Dermis microvascular lymphatic vessel endothelial cell (primary cell): ENCODE measurements around the gene FRAT2. TPM values are rescaled to one million over a fixed set of nuclear protein-coding genes. Genes with fewer than 3 reads are reported as not detected.
"Not testable (repeated sequence)": the region's sequence is repeated elsewhere in the genome, so short reads cannot be mapped to it uniquely, and the experiment has no call there.

ENCODE experiments used
- DNase-seq, 2 donors: peaks; one replicate each; pipeline versions ENCODE4 v3.0.0 to v3.0.0-alpha.2; 2010; ENCODE audit warnings: low read depth in 2 of 2
- total RNA-seq: library from RNA; depleted of rRNA; stranded (reverse); fragments of >200 nt; gene quantifications from 2 replicates; pipeline ENCODE4 v1.2.1, GENCODE V29; 2014

FRAT2 gene
- total RNA-seq, 1 donor from 2014 or later, result 10.1 TPM

DNA sequence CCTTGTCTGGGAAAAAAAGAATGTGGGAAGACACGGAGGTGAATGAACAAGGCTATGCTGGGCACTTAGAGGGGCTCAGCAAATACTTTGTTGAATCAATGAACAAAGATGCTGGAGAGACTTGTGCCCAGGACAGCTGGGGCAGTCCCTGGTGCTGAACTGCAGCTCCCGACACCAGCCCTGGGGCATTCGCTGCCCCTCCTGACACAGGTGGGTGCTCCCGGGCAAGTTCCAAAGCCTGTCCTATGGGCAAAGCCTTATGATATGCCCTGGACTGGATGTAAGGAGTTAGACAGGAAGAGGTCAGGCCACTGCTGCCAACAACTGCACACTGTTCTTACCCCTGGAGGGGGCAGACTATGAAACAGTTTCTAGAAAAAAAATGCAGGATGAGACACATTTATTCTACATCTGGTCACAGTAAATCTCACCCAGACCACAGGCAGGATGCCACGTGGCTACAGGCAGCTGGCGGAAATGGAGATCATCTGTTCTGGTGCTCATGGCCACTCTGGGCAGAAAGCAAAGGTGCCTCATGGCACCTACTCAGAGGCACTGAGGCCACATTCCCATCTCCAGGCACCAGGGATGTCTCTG, 21.9 kb upstream of the FRAT2 start:
- peak in 1 of 2 donors; percentile 33 for DNase-seq

DNA sequence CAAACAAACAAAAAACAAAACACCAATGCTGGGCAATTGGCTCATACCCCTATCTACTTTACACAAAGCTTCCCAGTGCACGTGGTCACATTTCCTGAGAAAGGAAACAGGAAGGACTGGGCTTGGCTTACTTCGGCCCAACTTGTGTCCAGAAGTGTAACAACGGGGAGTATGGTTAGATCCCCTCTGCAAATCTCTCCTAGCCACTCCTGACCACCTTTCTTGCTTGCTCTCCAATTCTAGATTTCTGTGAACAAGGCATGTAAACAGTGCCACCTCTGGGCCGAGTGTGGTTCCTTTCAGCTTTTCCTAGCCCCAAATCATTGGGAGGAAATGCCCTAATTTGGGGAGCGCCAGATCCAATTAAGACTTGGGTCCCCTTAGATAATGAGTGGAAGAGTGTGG, 21.0 kb upstream of the FRAT2 start:
- peak; percentile 71 to 81 for DNase-seq

DNA sequence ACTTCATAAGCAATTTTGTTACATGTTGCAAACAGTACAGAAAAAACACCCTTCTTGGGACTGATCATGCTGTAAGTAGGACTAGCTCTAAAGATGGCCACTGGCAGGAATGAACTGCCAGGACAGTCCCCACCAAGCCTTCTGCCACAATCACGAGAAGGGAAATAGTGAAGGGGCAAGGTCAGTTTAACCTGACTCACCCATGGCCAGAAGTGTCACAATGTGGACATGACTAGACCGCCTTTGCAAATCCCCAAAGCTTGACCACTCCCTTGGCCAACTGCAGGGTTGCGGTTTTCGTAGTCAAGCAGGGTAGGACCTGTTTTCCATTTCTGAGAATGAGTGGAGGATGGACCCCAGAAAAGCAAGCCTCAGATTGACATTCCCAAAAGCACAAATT, 19.4 kb upstream of the FRAT2 start:
- DNase-seq, result no peak

- no peak for DNase-seq
Measured at GRCh38 chr10:97349752-97350513, 15.4 kb upstream of the FRAT2 start.

DNA sequence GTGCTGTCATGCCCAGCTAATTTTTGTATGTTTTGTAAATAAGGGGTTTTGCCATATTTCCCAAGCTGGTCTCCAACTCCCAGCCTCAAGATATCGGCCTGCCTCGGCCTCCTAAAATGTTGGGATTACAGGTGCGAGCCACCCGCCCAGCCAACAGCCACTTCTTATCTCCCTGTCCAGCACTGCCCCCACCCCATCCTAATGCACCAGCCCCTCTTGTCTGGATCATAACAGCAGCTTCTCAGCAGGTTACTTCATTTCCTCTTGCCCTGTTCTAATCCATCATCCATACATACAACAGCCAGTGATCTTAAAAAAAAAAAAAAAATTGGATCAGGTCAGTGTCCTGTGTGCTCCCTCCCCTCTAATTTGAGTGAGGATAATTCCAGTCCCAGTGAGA, 12.8 kb upstream of the FRAT2 start:
- no peak for DNase-seq

DNA sequence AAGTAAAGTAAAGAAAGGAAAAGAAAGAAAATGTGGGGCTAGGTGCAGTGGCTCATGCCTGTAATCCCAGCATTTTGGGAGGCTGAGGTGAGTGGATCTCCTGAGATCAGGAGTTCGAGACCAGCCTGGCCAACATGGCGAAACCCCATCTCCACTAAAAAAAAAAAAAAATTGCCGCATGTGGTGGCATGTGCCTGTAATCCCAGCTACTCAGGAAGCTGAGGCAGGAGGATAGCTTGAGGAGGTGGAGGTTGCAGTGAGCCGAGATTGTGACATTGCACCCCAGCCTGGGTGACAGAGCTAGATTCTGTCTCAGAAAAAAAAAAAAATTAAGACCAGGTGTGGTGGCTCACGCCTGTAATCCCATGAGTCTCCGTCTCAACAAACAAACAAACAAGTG, 9.1 kb upstream of the FRAT2 start:
- not testable (repeated sequence) for DNase-seq

DNA sequence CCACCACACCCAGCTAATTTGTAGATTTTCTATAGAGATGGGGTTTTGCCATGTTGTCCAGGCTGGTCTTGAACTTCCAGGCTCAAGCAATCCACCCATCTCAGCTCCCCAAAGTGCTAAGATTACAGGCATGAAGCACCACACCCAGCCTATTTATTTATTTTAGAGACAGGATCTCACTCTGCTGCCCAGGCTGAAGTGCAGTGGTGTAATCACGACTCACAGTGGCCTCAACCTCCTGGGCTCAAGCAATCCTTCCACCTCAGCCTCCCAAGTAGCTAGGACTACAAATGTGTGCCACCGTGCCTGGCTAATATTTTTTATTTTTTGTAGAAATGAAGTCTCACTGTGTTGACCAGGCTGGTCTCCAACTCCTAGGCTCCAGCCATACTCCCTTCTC, 6.9 kb upstream of the FRAT2 start:
- no peak for DNase-seq

- DNase-seq, result no peak
Measured at GRCh38 chr10:97338041-97338440, 3.5 kb upstream of the FRAT2 start.

DNA sequence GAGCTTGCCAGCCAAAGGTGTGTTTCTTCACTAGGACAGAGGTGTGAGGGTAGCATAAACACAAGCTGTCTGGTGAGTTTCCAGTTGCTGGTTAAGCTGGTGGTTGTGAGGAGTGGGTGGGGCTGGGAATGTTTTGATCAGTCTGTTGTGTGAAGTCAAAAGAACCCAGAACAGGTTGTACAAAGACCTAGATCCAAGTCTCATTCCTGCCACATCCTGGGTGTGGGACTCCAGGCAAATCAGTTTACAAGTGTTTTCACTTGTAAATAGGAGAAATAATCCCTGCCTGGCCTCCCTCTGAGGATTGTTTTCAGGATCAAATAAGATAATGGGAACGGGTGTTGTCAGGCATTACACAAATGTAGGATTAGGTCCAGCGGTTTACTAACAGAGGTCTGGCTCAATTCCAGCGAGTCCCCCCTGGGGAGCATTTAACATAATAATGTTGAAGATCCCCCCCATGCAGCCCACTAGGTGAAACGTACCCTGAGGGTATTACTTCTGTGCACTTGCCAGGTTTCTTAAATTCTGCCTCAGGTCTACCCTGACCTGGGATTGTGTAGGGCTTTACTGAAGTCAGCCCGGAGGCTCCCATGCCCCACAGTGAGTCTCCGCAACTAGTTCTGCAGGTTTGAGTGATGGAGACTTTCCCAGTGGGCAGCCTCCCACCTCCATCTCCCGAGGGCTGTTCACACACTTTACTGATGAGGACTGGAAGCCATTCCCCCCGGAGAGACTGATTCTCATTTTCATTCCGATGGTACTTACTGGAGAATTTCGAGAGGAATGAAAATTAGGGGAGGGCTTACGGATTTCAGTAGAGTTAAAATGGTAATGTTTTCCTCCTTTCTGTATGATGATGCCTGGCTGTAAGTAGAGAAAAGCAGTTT, 2.7 kb upstream of the FRAT2 start:
- no peak for DNase-seq

DNA sequence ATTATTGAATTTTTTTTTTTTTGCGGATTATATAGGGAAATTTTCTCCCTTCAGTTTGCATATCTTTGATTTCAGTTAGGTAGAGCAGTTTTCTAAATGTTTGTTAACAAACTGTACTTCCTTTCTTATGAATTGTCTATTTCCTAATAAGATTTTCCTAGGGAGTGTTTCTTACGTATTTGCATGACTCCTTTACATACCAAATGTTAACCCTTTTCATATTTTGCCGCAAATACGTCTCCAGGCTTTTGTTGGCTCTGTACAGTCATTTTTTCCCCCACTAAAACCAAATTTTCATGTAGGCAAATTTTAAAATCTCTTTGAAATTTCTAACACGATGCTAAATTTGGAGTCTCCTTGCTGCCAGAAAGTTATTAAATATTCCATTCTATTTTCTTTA, 1.9 kb upstream of the FRAT2 start:
- no peak for DNase-seq

- no peak for DNase-seq
Measured at GRCh38 chr10:97336006-97336405, 1.5 kb upstream of the FRAT2 start.

DNA sequence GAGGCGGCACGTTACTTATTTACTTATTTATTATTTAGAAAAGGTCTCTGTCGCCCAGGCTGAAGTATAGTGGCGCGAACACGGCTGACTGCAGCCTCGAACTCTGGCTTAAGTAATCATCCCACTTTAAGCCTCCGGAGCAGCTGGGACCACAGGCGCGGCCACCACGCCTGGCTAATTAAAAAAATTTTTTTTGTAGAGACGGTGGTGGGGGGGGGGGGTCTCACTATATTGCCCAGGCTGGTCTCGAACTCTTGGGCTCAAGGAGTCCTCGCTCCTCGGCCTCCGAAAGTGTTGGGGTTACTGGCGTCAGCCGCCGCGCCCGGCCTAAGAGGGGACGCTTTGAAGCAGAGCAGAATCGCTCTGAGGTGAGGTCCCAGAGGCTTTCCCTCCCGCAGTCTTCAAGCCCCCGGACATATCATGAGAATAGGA, 675 bp upstream of the FRAT2 start:
- DNase-seq, result no peak

- peak in 1 of 2 donors; percentile 59 for DNase-seq
Measured at GRCh38 chr10:97333601-97334369, 744 bp downstream of the FRAT2 start.

GRCh38 chr10:97333351-97333600, 1.3 kb downstream of the FRAT2 start:
- DNase-seq, result peak in 1 of 2 donors; percentile 55

DNA sequence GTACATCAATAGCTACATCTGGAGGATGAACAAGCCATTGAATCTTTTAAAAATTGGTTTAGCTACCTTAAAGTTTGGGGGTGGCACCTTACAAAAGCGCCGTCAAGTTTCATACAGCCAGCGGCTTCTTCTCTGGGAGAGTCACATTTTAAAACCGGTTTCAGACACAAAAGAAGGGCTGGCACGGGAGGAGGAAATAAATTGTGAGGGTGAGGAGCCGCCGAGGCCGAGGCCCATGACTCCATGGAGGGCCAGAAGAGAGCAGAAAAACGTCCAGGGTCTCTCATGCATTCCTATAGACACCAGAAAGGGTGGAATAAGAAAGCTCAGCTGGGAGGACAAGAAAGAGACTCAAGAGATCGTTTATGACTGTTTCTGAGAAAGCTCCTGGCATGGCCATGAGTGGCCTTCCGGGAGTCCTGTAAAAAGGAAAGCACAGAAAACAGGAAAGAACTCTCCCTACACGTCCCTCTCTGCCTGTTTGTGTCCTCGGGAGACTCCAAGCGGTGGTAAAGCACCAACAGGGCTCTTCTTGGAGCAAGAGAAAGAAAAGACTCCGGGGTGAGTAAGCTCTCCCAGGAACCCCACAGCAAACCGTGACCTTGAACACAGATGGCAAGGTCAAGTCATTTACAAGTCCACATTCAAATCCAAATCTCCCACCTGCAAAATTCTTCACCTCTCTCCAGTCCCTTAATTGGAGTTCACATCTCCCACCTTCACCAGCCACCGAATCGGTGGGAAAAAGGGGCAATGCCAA, 1.8 kb downstream of the FRAT2 start:
- DNase-seq, result peak; percentile 48 to 82

- DNase-seq, result no peak
Measured at GRCh38 chr10:97331153-97331703, 3.3 kb downstream of the FRAT2 start.

DNA sequence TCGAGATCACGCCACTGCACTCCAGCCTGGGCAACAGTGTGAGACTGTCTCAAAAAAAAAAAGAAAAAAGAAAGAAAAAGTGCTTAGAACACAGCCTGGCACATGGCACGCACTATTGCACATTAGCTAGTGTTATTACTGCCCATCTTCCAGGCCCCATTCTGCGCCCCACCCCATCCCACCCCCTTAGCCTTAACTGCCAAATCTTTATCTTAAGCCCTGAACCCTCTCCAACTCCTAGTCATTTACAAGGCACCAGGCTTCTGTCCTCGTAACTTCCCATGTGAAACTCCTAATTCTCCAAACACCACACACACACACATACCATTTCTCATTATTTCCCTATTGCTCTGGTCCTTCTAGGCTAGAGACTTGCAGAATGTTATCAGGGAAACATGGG, 4.8 kb downstream of the FRAT2 start:
- DNase-seq, result no peak

GRCh38 chr10:97328646-97329453, 5.7 kb downstream of the FRAT2 start:
- DNase-seq, result no peak

DNA sequence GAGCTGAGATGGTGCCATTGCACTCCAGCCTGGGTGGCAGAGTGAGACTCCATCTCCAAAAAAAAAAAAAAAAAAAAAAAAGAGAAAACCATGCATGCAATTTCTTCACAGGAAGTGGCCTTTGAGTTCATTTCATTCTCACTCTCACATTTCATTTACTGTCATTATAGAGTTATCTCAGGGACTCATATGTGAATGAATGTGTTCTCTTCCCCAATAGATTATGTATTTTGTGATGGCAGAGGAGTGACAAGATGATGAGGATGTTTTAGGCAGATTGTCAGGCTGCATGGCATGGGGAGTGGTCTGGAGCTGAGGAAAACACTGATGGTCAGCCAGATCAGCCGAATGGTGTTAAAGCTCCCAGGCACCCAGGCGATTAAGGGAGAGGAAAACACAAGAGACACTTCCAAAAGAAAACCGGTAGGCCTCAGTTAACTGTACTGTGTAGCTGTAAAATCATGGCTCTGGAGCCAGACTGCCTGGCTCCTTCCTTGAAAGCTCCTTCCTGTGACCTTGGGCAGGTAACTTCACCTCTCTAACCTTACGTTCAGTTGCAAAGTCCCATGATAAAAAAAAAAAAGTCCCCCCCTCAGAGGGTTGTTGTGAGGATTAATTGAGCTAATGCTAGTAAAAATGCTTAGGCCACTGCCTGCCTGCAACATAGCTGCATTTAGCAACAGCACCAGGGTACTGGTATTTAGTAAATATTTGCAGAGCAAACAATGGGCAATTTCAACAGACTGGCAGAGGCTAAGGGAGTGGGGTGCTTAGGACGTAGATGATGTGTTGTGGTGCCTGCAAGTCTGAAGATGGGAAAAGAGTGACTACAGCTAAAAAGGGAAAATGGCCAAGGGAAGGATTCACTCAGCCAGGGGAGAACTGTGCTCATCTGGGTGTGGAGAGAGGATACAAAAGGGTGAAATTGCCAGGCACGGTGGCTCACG, 6.9 kb downstream of the FRAT2 start:
- no peak for DNase-seq
